ENCODE data around the gene NOL4L.

Gene NOL4L

GRCh38 chr20:32446301-32447100 lies 138.6 kb downstream of the NOL4L start:
- no peak for DNase-seq (ENCODE audit: low read depth in 1 of 2, low spot score in 1 of 2)
- H3K27me3 ChIP-seq (ENCODE audit: insufficient read depth, poor library complexity, severe bottlenecking), result no peaks in the 10 kb centered on the region
- TF ChIP-seq POLR2AphosphoS5 (IDR thresholded peaks at IDR 0.05; ENCODE audit: low read depth) (0 out of 2 replicates have a peak, but pooled peaks have one; percentile 33), REST (IDR thresholded peaks at IDR 0.05; ENCODE audit: insufficient replicate concordance, low read depth) (no peak), CTCF (IDR thresholded peaks at IDR 0.05; ENCODE audit: insufficient read depth, low read length) (no peak), GABPA (IDR thresholded peaks at IDR 0.05; ENCODE audit: low read depth) (no peak), SPI1 (IDR thresholded peaks at IDR 0.05; ENCODE audit: borderline replicate concordance, low read depth) (no peak)
- no peak overlapping the region for H3K4me3 ChIP-seq (replicated peaks; ENCODE audit: insufficient read depth, low read length)
- H3K27ac ChIP-seq (replicated peaks), result no peak overlapping the region

GRCh38 chr20:32445539-32446273 lies 139.4 kb downstream of the NOL4L start:
- no peak for TF ChIP-seq REST (IDR thresholded peaks at IDR 0.05; ENCODE audit: insufficient replicate concordance, low read depth)
- 0 out of 2 replicates have a peak, but pooled peaks have one; percentile 43 for TF ChIP-seq POLR2AphosphoS5 (IDR thresholded peaks at IDR 0.05; ENCODE audit: low read depth)
- Histone ChIP-seq H3K27ac (replicated peaks) (no peak overlapping the region), H3K4me3 (replicated peaks; ENCODE audit: insufficient read depth, low read length) (no peak overlapping the region), H3K27me3 (ENCODE audit: insufficient read depth, poor library complexity, severe bottlenecking) (no peaks in the 10 kb centered on the region)
- DNase-seq (ENCODE audit: low read depth in 1 of 2, low spot score in 1 of 2), result no peak

GRCh38 chr20:32444474-32445220 lies 140.5 kb downstream of the NOL4L start:
- no peak for TF ChIP-seq SPI1 (IDR thresholded peaks at IDR 0.05; ENCODE audit: borderline replicate concordance, low read depth)
- no peak for TF ChIP-seq REST (IDR thresholded peaks at IDR 0.05; ENCODE audit: insufficient replicate concordance, low read depth)
- TF ChIP-seq CTCF (IDR thresholded peaks at IDR 0.05; ENCODE audit: insufficient read depth, low read length), result no peak
- TF ChIP-seq GABPA (IDR thresholded peaks at IDR 0.05; ENCODE audit: low read depth), result no peak
- no peak for TF ChIP-seq POLR2AphosphoS5 (IDR thresholded peaks at IDR 0.05; ENCODE audit: low read depth)
- no peak for DNase-seq (ENCODE audit: low read depth in 1 of 2, low spot score in 1 of 2)
- H3K27me3 ChIP-seq (ENCODE audit: insufficient read depth, poor library complexity, severe bottlenecking), result no peaks in the 10 kb centered on the region
- no peak overlapping the region for H3K4me3 ChIP-seq (replicated peaks; ENCODE audit: insufficient read depth, low read length)
- no peak overlapping the region for H3K27ac ChIP-seq (replicated peaks)

Data from HL-60 (cell line).